Measurements from ENCODE around the gene KRT17.

The KRT17 gene

GRCh38 chr17:41575336-41575735, 49.0 kb downstream of the KRT17 start:
- no peak for DNase-seq (ENCODE audit: low spot score)

- DNase-seq (ENCODE audit: low spot score), result no peak
Observed at GRCh38 chr17:41571561-41572434, 52.6 kb downstream of the KRT17 start, which contains the start of gene KRT9. Gene KRT9, minus strand, starts transcription at chr17:41572059. Its CDS starts 67 bp downstream, at chr17:41571992.

All from cerebellar cortex (tissue), 1 donor.